ENCODE measurements around the gene TSSK2.

DNA sequence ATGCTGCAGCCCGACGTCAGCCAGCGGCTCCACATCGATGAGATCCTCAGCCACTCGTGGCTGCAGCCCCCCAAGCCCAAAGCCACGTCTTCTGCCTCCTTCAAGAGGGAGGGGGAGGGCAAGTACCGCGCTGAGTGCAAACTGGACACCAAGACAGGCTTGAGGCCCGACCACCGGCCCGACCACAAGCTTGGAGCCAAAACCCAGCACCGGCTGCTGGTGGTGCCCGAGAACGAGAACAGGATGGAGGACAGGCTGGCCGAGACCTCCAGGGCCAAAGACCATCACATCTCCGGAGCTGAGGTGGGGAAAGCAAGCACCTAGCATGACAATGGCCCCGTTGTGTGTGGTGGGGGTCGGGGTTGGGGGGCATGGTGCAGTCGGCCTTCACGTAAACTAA is 1.0 kb downstream of the TSSK2 start:
- TF ChIP-seq POLR2A (IDR thresholded peaks at IDR 0.05): no peak
- TF ChIP-seq CTCF (IDR thresholded peaks at IDR 0.05): no peak
